ENCODE measurements around the gene CCL23.

DNA sequence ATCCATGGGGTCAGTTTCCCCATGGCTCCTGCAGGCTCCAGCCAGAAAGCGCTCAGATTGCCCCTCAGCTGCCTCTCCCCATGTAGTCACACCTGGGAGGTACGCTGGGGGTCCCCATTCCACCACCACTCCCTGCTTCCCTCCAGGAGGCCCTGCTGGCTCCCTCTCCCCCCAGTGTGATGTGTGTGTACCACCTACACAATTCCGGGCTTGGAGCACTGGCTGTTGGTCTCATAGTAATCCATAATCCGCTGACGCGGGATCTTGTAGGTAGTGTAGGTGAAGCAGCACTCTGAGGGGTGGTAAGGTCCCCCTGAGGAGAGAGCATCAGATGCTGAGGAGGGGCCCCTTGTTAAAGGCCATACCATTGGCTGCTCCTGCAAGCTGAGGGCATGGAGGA is 33.6 kb downstream of the CCL23 start:
- no peak for TF ChIP-seq EZH2 (IDR thresholded peaks at IDR 0.05)
- TF ChIP-seq FOXP2 (optimal IDR thresholded peaks at IDR 0.05; ENCODE audit: control extremely low read depth, extremely low read length, insufficient read depth), result no peak
- no peak for TF ChIP-seq POLR2AphosphoS5 (IDR thresholded peaks at IDR 0.05; ENCODE audit: borderline replicate concordance, low read depth, low read length)
